GM19328 (cell line): ENCODE measurements around the gene PCCA.

Experiments used
- ATAC-seq: cut with Tn5 transposase; IDR thresholded peaks from one replicate; pipeline ENCODE4 v1.9.1; 2021; ENCODE audit warnings: mild to moderate bottlenecking, moderate library complexity; ENCODE audit not compliant: unreplicated experiment

Gene PCCA

GRCh38 chr13:100395698-100396373 lies 306.9 kb downstream of the PCCA start:
- no peak for ATAC-seq

DNA sequence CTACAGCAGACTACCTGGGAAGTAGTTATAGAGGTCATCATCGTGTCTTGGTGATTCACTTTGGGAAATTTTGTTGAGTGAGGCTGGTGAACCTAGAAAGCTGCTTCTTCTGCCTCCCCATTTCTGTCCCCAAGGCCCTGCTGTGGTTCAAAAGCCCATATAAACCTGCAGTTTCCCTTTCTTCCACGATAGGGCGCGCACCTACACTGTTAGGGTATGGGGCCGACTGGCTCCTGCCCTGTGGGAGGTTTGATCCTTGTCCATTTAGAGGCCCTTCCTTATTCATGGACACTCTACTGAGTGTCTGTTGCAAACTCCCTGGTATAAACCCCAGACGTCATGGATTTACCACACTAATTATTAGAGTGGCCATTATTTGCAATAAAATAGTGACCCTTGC lies 307.9 kb downstream of the PCCA start:
- no peak for ATAC-seq

- no peak for ATAC-seq
Measured at GRCh38 chr13:100397627-100398026, 308.7 kb downstream of the PCCA start.

DNA sequence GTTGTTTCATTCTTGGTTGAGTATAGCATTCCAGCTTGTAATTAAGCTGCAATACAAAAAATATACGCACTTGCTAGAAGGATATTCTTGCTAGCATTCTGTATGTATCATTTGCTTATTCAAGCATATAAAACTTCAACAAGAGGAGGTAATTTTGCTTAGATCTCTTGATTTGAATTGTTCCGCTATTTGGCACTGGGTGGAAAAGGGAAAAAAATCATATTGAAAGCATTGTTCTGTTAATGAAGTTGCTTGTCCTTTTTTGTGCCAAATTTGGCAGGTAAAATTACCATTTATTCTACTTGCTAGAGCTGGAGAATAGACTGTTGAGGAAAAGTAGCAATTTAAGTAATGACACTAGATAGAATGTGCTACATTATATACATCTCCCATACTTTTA lies 309.5 kb downstream of the PCCA start:
- ATAC-seq, result no peak

DNA sequence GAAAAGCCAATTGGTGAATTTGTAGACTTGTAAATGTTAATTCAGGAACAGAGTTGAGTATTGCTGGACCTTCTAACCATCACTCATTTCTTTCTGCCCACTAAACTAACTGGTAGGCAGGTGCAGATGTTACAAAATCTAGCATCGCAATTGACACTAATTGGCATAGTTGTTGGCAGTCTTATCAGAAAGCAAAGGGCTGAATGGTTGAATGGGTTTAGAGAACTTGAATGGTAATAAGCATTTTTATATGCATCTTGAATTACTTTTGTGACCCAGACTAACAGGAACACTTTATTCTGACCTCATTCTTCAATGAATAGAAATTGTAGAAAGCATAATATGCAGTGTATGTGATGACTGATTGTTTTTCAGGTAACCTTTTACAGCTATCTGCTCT lies 310.6 kb downstream of the PCCA start:
- no peak for ATAC-seq

GRCh38 chr13:100403675-100404074 lies 314.8 kb downstream of the PCCA start:
- no peak for ATAC-seq

GRCh38 chr13:100409132-100409531 lies 320.2 kb downstream of the PCCA start:
- no peak for ATAC-seq

DNA sequence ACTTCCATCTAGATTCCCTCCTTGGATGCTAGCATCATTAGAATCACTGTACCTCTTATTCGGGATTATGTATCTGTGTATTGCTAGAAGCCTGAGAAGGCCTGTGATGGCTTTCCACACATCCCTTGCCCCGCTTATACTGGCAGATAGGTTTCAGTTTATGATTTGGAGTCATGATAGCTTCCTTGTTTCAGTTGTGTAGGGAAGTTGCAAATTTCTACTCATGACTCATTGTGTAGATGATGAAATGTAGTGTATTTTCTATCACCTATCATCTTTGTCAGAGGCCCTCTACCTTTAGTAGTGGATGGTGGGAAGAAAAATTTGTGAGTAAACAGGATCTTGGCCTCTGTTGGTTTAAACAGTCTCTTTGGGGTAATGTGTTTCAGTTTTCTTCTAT lies 334.5 kb downstream of the PCCA start:
- ATAC-seq, result no peak

GRCh38 chr13:100428986-100429385 lies 340.1 kb downstream of the PCCA start:
- ATAC-seq, result no peak

DNA sequence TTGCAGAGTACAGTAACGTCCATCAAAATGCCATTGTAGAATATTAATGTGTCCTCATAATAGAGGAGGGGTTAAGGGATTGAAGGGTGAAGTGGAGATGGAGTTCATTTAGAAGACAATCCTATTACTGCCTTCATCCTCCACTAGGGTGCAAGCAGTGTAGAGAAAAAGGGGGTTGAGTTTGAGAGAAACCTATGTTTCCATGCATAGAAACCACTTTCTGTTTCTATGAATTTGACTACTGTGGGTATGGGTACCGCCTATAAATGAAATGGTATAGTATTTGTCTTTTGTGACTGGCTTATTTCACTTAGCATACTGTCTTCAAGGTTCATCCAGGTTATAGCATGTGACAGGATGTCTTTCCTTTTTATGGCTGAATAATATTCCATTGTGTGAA lies 343.7 kb downstream of the PCCA start:
- ATAC-seq, result no peak

DNA sequence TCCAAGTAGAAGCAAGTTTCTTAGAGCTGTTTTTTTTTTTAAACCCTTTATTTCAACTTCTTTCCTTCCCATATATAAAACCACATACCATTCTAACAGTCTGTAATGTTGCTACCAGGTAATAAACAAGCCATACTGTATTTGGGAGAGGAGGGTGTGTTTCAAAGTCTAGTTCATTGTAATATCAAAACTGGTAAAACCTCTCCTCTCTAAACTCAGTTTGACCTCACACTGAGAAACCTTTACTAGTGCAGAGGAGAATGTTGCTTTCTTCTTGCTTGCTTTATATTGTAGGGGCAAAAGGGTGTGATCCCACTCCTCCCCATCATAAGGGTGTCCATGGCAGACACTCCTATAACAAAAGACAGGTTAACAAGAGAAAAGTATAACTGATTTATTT lies 344.6 kb downstream of the PCCA start:
- ATAC-seq, result no peak

GRCh38 chr13:100434010-100434763 lies 345.3 kb downstream of the PCCA start:
- ATAC-seq, result peak; percentile 93

DNA sequence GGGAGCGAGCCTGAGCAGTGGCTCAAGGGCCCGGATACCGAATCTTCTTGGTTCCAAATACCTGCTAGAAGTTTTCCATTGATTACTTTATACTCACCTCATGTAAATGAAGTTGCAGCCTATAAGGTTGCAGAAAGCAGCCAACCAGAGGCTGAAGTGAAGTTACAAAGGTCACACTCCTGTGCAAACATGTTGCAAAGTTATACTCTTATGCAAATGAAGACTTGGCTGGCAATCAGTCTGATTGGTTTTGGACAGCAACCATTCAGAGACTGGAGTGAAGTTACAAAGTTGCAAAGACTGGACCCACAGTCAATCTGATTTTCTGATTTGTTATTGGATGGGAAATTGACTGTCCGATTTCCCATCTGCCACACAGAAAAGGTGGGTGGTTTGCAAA lies 347.2 kb downstream of the PCCA start:
- ATAC-seq, result no peak

DNA sequence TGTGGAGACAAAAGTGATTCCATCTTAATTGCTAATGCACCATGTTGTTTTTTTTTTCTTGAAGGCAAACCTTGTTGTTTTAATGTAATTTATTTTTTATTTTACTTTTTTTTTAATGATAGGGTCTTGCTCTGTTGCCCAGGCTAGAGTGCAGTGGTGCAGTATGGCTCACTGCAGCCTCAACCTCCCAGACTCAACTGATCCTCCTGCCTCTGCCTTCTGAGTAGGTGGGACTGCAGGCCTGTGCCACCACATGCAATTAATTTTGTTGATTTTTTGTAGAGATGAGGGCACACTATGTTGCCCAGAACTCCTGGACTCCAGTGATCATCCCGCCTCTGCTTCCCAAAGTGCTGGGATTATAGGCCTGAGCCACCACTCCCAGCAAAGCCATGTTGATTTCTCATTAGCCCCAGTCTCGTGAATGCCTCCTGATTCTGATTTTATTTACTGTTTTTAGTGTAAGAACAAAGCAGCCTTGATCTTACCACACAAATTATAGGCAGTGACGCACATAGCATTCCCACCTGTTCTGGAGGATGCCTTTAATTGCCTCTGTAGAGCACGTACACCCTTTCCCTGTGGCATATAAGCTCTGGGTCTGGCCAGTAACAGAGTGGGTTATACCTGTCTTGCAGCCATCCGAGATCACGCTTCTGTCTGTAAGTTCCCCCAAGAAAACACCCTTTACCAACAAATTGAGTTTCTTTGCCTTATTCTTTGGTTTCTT lies 349.3 kb downstream of the PCCA start:
- no peak for ATAC-seq

GRCh38 chr13:100439247-100439970 lies 350.5 kb downstream of the PCCA start:
- no peak for ATAC-seq

DNA sequence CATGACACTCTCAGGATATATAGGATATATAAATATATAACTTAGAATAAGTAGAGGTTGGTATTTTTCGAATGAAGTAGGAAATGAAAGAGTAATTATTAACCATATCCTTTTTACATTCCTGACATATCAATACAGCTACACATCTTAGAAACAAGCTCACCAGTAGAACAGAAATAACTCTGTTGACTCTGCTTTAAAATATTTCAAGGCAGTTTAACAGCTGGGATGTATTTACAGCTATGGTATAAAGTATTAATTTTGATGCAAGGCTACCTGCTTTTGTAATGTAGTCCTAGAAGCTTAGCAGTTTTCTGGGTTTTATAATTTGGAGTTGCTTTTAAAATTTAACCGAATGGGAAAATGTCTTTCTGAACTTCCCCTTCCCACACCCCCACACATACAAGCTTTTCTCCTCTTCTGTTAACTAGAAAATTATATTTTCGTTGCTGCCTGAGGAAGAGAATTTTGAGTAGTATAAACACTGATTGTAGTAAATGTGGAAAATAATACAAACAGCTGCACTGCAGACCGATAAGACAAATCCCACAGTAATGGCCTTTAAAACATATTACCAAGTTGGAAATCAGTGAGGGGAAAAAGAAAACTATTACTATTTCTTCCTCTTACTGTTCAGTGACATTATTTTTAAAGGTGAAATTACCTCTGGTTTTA lies 352.0 kb downstream of the PCCA start:
- no peak for ATAC-seq

- no peak for ATAC-seq
Measured at GRCh38 chr13:100442095-100442832, 353.4 kb downstream of the PCCA start.

DNA sequence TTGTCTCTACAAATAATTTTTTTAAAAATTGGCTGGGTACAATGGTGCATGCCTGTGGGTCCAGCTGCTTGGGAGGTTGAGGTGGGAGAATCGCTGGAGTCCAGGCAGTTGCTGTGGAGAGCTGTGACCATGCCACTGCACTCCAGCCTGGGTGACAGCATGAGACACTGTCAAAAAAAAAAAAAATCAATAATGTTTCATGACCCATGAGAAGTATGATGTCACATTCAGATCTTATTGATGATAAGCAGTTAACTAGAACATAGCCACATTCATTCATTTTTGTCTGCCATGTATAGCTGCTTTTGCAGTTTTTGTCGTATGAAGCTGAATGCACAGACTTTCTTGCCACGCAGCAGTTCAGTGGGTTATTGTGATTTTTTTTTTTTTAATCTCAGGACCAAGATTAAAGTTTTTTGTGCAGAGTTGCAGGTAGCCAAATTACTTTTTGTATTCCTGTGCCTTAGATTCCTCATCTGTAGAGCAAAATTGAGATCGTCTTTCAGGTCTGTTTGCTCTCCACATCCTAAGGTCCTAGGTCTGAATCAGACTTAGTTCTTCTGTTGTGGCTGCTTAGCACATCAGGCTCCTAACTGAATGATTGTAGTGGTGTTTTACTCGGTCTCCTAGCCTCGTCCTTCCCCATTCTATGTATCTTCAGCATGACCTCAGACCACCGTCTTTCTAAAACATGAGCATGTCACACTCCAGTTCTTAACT lies 354.5 kb downstream of the PCCA start:
- ATAC-seq, result no peak

DNA sequence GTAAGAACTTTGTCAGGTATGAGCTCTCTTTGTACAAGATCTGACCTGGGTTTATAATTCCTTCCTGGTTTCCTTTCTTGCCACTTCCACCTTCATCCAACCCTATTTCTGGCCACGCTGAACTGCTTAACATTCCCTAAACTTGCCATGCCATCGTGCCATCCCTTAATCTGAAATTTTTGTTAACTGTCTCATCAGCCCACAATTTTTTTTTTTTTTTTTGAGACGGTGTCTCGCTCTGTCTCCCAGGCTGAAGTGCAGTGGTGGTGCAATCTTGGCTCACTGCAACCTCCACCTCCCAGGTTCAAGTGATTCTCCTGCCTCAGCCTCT lies 355.1 kb downstream of the PCCA start:
- no peak for ATAC-seq

- ATAC-seq, result no peak
Measured at GRCh38 chr13:100447831-100448230, 358.9 kb downstream of the PCCA start.
